ENCODE measurements around the gene CTXND1.
"Not testable (repeated sequence)": the region's sequence is repeated elsewhere in the genome, so short reads cannot be mapped to it uniquely, and the experiment has no call there.

The CTXND1 gene

GRCh38 chr15:80252121-80252518 lies at the start of gene CTXND1:
CTXND1 (minus strand) TSS chr15:80252213; CDS start chr15:80201949, 50,264 bp downstream.
- DNase-seq = no peak

DNA sequence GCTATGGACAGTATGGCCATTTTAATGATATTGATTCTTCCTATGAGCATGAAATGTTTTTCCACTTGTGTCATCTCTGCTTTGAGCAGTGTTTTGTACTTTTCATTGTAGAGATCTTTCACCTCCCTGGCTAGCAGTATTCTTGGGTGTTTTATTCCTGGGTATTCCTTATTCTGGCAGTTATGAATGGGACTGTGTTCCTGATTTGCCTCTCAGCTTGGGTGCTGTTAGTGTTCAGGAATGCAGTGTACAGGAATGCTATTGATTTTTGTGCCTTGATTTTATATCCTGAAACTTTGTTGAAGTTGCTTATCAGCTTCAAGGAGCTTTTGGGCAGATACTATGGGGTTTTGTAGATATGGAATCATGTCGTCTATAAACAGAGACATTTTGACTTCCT lies 49.5 kb upstream of the CTXND1 start:
- no peak for DNase-seq

- not testable (repeated sequence) for DNase-seq
Measured at GRCh38 chr15:80295777-80296176, 43.8 kb upstream of the CTXND1 start.

GRCh38 chr15:80292079-80292478 lies 40.1 kb upstream of the CTXND1 start:
- no peak for DNase-seq

DNA sequence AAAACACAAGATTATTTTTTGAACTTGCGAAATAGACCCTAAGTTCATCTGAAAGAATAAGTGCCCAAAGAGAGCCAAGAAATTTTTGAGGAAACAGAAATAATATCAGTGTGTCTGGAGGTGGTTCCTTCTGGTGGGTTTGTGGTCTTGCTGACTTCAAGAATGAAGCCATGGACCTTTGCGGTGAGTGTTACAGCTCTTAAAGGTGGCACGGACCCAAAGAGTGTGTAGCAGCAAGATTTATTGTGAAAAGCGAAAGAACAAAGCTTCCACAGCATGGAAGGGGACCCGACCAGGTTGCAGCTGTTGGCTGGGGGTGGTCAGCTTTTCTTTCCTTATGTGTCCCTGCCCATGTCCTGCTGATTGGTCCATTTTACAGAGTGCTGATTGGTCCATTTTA lies 38.9 kb upstream of the CTXND1 start:
- not testable (repeated sequence) for DNase-seq

- no peak for DNase-seq
Measured at GRCh38 chr15:80289528-80290495, 37.8 kb upstream of the CTXND1 start.

DNA sequence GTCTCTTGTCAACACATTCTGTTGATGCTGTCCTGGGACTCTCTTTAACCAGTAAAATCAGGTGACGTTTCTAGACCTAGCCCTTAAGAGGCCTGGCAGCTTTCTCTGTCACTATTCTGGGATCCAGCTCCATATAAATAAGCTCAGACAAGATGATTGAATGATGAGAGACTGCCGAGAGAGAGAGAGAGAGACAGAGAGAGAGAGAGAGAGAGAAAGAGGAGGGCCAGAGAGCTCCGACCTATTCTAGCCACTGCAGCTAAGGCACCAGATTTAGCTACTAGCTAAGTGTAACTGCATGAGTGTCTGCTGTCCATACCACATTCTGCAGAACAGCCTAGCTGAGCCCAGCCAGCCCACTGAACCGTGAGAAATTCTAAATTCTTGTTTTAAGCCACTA lies 36.1 kb upstream of the CTXND1 start:
- no peak for DNase-seq

GRCh38 chr15:80286055-80286454 lies 34.0 kb upstream of the CTXND1 start:
- DNase-seq = no peak

DNA sequence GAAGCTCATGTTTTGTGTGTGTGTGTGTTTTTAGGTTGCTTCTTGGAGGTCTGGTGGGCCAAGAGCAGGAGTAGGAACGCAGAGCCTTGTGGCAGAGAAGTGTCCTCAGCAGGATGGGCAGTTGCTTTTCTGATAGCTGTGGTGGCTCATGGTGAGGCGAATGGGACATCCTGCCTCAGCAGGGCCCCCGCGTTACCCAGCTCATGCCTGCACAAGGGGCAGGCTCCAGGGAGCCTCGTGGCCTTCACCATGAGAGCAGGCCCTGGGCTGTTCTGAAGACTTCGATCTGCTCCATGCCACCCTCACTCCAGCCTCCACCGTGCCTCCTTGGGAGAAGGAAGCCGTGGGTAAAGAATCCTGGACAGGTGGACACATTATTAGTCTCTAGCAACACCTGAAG lies 33.4 kb upstream of the CTXND1 start:
- no peak for DNase-seq

GRCh38 chr15:80283531-80283930 lies 31.5 kb upstream of the CTXND1 start:
- no peak for DNase-seq

DNA sequence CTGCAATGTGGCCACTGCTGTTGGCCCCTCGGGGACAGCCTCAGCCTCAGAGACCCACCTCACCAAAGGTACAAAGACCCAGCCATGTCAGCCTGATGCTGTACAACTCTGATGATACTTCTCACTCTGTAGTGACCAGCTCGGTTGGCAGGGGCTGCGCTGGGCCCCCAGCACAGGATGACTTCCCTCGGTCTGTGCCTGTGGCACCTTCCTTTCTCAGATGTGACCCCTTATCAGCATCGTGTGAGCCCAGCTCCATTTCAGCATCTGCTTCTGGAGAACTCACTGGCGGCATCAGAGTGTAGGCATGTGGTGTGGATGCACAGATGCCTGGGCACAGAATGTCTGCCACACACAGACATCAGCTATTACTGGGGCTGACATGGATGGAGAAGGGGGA lies 25.1 kb upstream of the CTXND1 start:
- DNase-seq = no peak

GRCh38 chr15:80275961-80276360 lies 23.9 kb upstream of the CTXND1 start:
- no peak for DNase-seq

DNA sequence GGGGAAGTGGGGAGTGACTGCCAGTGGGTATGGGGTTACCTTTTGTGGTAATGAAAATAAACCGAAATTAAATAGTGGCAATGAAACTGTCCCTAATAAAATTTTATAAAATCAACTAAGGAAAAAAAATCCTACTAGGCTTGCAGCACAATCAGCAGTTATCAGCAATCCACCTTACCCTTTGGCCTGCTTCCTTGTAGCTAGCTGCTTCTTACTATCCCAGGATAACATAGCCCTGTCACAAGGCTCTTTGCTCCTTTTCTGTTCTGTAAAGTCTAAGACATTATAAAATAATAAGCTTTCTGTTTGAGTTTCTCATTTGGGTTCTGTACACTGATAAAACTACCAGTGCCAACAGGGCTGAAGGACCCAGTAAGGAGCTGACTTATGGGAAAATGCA lies 23.0 kb upstream of the CTXND1 start:
- no peak for DNase-seq

DNA sequence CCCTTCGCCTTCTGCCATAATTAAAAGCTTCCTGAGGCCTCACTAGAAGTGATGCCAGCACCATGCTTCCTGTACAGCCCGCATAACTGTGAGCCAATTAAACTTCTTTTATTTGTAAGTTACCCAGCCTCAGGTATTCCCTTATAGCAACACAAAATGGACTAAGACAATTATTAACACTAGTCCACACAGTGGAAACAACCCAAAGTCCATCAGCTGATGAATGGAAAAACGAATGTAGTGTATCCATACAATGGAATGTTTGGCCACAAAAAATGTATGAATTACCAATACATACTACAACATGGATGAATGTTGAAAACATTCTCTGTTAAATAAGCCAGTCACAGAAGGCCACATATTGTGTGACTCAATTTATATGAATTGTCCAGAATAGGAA lies 22.5 kb upstream of the CTXND1 start:
- DNase-seq = no peak

GRCh38 chr15:80272987-80273386 lies 21.0 kb upstream of the CTXND1 start:
- no peak for DNase-seq

- DNase-seq = no peak
Measured at GRCh38 chr15:80270472-80270871, 18.5 kb upstream of the CTXND1 start.

GRCh38 chr15:80268101-80268500 lies 16.1 kb upstream of the CTXND1 start:
- DNase-seq = no peak

DNA sequence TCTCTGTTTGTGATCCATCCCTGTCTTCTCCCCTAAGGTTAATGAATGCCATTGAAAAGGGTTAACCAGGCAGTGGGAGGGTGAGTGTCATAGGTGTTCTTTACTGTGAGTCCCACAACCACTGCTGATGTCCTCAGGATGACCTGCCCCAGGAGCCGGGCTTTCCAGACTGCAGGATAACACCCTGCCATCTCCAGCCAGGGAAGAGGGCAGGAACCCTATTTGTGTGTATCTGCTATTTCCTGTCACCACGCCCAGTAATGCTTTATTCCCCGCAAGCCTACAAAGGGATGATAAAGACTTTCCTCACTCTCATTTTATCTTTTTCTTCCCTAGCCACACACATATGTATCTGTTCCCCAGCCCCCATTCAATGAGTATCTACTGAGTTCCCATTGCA lies 15.6 kb upstream of the CTXND1 start:
- DNase-seq = peak; percentile 2

DNA sequence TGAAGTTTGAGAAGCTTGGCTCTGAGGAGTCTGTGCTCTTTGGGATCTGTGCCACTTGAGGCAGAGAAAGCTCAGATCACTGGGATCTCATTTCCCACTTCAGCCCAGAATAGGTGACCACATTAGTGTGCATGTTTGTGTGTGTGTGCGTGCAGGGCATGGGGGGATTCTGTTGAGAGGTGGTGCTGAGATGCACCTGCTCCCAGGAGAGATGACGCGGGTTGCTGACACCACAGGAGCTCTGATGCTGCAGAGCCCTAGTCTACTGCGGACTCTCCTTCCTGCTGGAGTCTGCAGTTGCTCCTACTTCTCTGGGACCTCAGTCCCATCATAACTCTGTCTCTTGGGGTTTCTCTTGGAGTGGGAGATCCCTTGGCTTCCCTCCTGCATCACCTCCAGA lies 14.7 kb upstream of the CTXND1 start:
- no peak for DNase-seq

GRCh38 chr15:80266113-80266512 lies 14.1 kb upstream of the CTXND1 start:
- DNase-seq = no peak

GRCh38 chr15:80265021-80265420 lies 13.0 kb upstream of the CTXND1 start:
- DNase-seq = peak; percentile 3

GRCh38 chr15:80264031-80264430 lies 12.0 kb upstream of the CTXND1 start:
- peak; percentile 1 for DNase-seq

DNA sequence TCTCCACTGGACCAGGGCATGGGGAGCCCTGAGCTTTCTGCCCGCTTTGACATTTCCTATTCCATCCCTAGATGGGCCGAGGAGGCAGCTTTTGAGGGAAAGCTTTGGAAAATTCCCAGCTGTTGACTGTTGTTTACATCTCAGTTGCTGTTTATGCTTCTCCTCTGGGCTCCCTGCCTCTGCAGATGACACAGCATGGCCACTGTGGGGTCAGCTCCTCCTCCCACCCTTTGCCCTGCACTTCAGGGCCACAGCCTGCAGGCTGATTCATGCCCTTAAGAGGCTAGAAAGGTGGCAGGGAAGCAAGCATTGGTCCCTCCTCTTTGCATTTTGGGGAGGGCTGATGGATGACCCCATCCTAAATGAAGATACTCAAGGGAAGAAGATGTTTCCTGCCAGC lies 8.5 kb upstream of the CTXND1 start:
- DNase-seq = no peak

DNA sequence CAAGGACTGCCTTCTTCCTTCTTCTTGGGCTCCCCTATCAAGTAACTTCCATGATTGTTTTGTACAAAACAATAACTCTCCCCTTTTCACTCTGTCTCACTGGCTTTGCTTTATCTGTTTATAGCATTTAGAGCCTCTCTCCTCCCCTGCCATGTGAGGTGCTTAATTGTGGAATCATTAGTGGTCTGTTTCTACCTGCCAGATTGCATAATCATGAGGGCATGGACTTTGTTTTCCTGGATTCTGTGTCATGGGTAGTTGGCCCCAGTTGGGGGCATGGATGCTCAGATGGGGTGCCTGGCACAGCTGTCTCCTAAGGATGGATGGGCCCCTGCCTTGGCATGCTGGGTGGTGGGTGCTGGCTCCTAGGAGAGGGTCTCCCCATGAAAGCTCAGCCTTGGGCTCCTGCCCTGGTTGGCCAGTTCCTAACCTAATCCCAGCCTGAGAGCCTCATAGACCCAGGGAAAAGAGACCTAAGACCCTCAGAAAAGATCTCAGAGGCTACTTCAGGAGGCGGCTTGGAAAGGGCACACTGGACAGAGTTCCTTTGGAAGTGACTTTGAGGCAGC lies 8.0 kb upstream of the CTXND1 start:
- no peak for DNase-seq

Data from OCI-M1 (cell line).